Astrocyte (in vitro differentiated cells and primary cell): ENCODE results near the gene FRRS1. TPM values are rescaled to one million over a fixed set of nuclear protein-coding genes. Genes with fewer than 3 reads are reported as not detected.

Experiments
- DNase-seq: peaks from one replicate; pipeline ENCODE4 v3.0.0-alpha.2; 2010; ENCODE audit warnings: low read depth
- FAIRE-seq: peaks from 2 replicates; lab custom pipeline; 2011; peaks lifted over from hg19 to GRCh38; lab: Jason Lieb, UNC
- H2AFZ ChIP-seq: 2 replicates; pipeline ENCODE4 v1.6.0; 2012; ENCODE audit warnings: low read depth, low read length, inconsistent platforms
- H3K27ac ChIP-seq: 2 replicates; pipeline ENCODE4 v1.5.1; 2011; ENCODE audit warnings: low read depth, low read length, inconsistent platforms
- H3K27me3 ChIP-seq: 2 replicates; pipeline ENCODE4 v1.6.0; 2011; ENCODE audit warnings: low read length, inconsistent platforms; ENCODE audit not compliant: insufficient read depth
- H3K36me3 ChIP-seq: 2 replicates; pipeline ENCODE4 v1.5.1; 2011; ENCODE audit warnings: low read length, inconsistent platforms; ENCODE audit not compliant: insufficient read depth
- H3K4me1 ChIP-seq: 2 replicates; pipeline ENCODE4 v1.5.1; 2011; ENCODE audit warnings: low read length, inconsistent platforms; ENCODE audit not compliant: insufficient read depth
- H3K4me2 ChIP-seq: 2 replicates; pipeline ENCODE4 v1.6.0; 2012; ENCODE audit warnings: low read length, inconsistent platforms
- H3K4me3 ChIP-seq: 2 replicates; pipeline ENCODE4 v1.5.1; 2011; ENCODE audit warnings: low read depth, mild to moderate bottlenecking, low read length, inconsistent platforms; ENCODE audit not compliant: insufficient read depth
- H3K79me2 ChIP-seq: 2 replicates; pipeline ENCODE4 v1.6.0; 2012; ENCODE audit warnings: mild to moderate bottlenecking, low read length, inconsistent platforms; ENCODE audit not compliant: insufficient read depth
- H3K9ac ChIP-seq: 2 replicates; pipeline ENCODE4 v1.6.0; 2012; ENCODE audit warnings: mild to moderate bottlenecking, low read length, inconsistent platforms
- H3K9me3 ChIP-seq: 2 replicates; pipeline ENCODE4 v1.5.1; 2012; ENCODE audit warnings: low read depth, mild to moderate bottlenecking, low read length, inconsistent platforms; ENCODE audit not compliant: insufficient read depth
- H4K20me1 ChIP-seq: 2 replicates; pipeline ENCODE4 v1.6.0; 2012; ENCODE audit warnings: low read length, inconsistent platforms; ENCODE audit not compliant: insufficient read depth
- H3K27ac Mint-ChIP-seq: one replicate; pipeline ENCODE4 v1.8.0; 2021; ENCODE audit warnings: mild to moderate bottlenecking, mixed read lengths; ENCODE audit not compliant: unreplicated experiment
- H3K27me3 Mint-ChIP-seq: one replicate; pipeline ENCODE4 v1.8.0; 2021; ENCODE audit warnings: low read depth, mixed read lengths; ENCODE audit not compliant: unreplicated experiment
- H3K36me3 Mint-ChIP-seq: one replicate; pipeline ENCODE4 v1.8.0; 2021; ENCODE audit warnings: low read depth, mixed read lengths; ENCODE audit not compliant: unreplicated experiment
- H3K4me1 Mint-ChIP-seq: one replicate; pipeline ENCODE4 v1.8.0; 2021; ENCODE audit warnings: low read depth, mixed read lengths; ENCODE audit not compliant: unreplicated experiment
- H3K4me3 Mint-ChIP-seq: one replicate; pipeline ENCODE4 v1.8.0; 2021; ENCODE audit warnings: mild to moderate bottlenecking, moderate library complexity, mixed read lengths; ENCODE audit not compliant: unreplicated experiment
- H3K9me3 Mint-ChIP-seq: one replicate; pipeline ENCODE4 v1.8.0; 2021; ENCODE audit warnings: mild to moderate bottlenecking, mixed read lengths; ENCODE audit not compliant: unreplicated experiment
- EZH2 ChIP-seq: IDR thresholded peaks from 2 replicates; pipeline ENCODE4 v1.6.1; 2012; ENCODE audit warnings: mild to moderate bottlenecking, low read length, inconsistent platforms; ENCODE audit not compliant: insufficient read depth
- total RNA-seq: library from RNA; stranded (reverse); gene quantifications from 2 replicates; pipeline ENCODE4 v1.2.1, GENCODE V29; 2021
- TF ChIP-seq, protein P1 (sequence below): IDR thresholded peaks from 2 replicates; pipeline ENCODE4 v1.5.1; 2011; ENCODE audit warnings: low read depth, mild to moderate bottlenecking, inconsistent platforms, low read length, moderate library complexity; ENCODE audit not compliant: insufficient read depth

Gene FRRS1
- total RNA-seq, 1 donor from 2014 or later = 4.5 TPM

DNA sequence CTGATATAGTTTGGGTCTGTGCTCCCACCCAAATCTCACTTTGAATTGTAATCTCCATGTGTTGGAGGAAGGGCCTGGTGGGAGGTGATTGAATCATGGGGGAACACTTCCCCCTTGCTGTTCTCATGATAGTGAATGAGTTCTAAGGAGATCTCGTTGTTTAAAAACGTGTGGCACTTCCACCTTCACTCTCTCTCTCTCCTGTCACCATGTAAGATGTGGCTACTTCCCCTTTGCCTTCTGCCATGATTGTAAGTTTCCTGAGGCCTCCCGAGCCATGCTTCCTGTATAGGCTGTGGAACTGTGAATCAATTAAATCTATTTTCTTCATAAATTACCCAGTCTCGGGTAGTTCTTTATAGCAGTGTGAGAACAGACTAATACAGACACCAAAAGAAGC is 40.4 kb downstream of the FRRS1 start:
- no peak overlapping the region for H3K9ac ChIP-seq
- Mint-ChIP-seq H3K9me3 (no peaks in the 10 kb centered on the region), H3K27ac (no peak overlapping the region), H3K36me3 (no peaks in the 10 kb centered on the region), H3K4me3 (no peak overlapping the region), H3K27me3 (no peaks in the 10 kb centered on the region), H3K4me1 (peaks cover 13% of the 10 kb centered on the region)
- H3K36me3 ChIP-seq = no peaks in the 10 kb centered on the region
- H3K27ac ChIP-seq = no peak overlapping the region
- H2AFZ ChIP-seq = no peak overlapping the region
- no peak for TF ChIP-seq EZH2
- TF ChIP-seq, protein P1, sequence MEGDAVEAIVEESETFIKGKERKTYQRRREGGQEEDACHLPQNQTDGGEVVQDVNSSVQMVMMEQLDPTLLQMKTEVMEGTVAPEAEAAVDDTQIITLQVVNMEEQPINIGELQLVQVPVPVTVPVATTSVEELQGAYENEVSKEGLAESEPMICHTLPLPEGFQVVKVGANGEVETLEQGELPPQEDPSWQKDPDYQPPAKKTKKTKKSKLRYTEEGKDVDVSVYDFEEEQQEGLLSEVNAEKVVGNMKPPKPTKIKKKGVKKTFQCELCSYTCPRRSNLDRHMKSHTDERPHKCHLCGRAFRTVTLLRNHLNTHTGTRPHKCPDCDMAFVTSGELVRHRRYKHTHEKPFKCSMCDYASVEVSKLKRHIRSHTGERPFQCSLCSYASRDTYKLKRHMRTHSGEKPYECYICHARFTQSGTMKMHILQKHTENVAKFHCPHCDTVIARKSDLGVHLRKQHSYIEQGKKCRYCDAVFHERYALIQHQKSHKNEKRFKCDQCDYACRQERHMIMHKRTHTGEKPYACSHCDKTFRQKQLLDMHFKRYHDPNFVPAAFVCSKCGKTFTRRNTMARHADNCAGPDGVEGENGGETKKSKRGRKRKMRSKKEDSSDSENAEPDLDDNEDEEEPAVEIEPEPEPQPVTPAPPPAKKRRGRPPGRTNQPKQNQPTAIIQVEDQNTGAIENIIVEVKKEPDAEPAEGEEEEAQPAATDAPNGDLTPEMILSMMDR = no peak
- H3K4me3 ChIP-seq = no peak overlapping the region
- no peaks in the 10 kb centered on the region for H3K79me2 ChIP-seq
- H3K4me1 ChIP-seq = peaks cover 8% of the 10 kb centered on the region
- H3K4me2 ChIP-seq = no peak overlapping the region
- no peaks in the 10 kb centered on the region for H4K20me1 ChIP-seq
- no peaks in the 10 kb centered on the region for H3K9me3 ChIP-seq
- FAIRE-seq = no peak
- DNase-seq = no peak
- peaks cover 2% of the 10 kb centered on the region for H3K27me3 ChIP-seq

DNA sequence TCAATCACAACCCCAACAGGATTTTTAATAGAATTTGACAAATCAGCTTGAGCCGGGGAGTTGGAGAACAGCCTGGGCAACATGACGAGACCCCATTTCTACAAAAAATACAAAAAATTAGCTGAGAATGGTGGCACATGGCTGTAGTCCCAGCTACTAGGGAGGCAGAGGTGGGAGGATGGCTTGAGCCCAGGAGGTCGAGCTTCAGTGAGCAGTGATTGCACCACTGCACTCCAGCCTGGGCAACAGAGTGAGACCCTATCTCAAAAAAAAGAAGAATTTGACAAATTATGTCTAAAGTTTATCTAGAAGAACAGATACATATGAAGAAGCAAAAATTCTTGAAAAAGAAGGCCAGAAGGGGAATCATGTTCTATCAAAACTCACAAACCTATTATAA is 43.2 kb downstream of the FRRS1 start:
- no peak overlapping the region for H3K4me3 ChIP-seq
- no peaks in the 10 kb centered on the region for H4K20me1 ChIP-seq
- H3K36me3 ChIP-seq = no peaks in the 10 kb centered on the region
- Mint-ChIP-seq H3K27ac (no peak overlapping the region), H3K4me3 (no peak overlapping the region), H3K9me3 (no peaks in the 10 kb centered on the region), H3K36me3 (peaks cover 2% of the 10 kb centered on the region), H3K27me3 (no peaks in the 10 kb centered on the region), H3K4me1 (peaks cover 9% of the 10 kb centered on the region)
- H3K4me2 ChIP-seq = no peak overlapping the region
- no peaks in the 10 kb centered on the region for H3K79me2 ChIP-seq
- H2AFZ ChIP-seq = no peak overlapping the region
- DNase-seq = no peak
- peaks cover 8% of the 10 kb centered on the region for H3K4me1 ChIP-seq
- no peak overlapping the region for H3K9ac ChIP-seq
- H3K27me3 ChIP-seq = peaks cover 2% of the 10 kb centered on the region
- H3K9me3 ChIP-seq = no peaks in the 10 kb centered on the region
- H3K27ac ChIP-seq = no peak overlapping the region
- no peak for FAIRE-seq
- TF ChIP-seq, protein P1 = no peak
- TF ChIP-seq EZH2 = no peak

DNA sequence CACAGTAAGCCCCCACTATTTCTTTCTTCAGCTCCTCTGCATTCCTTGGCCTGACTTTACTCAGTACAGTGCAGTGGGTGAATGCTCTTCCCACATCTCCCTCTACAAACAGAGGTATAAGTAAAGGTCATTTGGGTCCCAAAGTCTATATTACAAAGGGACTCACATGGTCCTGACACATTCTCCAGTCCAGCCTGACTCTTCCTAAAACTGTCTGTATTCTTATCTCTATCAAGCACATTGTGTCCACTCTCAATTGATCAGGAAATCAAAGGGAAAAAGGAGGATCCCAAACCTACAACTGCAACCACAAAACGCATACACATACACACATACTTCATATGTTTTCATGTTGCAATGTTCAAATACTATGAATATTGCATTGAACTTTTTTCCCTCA is 49.4 kb downstream of the FRRS1 start:
- H3K36me3 Mint-ChIP-seq = peaks cover 4% of the 10 kb centered on the region
- no peak overlapping the region for H3K4me2 ChIP-seq
- TF ChIP-seq, protein P1 = no peak
- no peak for TF ChIP-seq EZH2
- no peak overlapping the region for H3K4me3 ChIP-seq
- FAIRE-seq (no peak), DNase-seq (no peak)
- H4K20me1 ChIP-seq = no peaks in the 10 kb centered on the region
- no peak overlapping the region for H3K4me3 Mint-ChIP-seq
- H3K27me3 Mint-ChIP-seq = no peaks in the 10 kb centered on the region
- H3K9me3 Mint-ChIP-seq = peaks cover 2% of the 10 kb centered on the region
- H3K9me3 ChIP-seq = no peaks in the 10 kb centered on the region
- no peak overlapping the region for H3K27ac Mint-ChIP-seq
- H3K27me3 ChIP-seq = no peaks in the 10 kb centered on the region
- no peak overlapping the region for H2AFZ ChIP-seq
- H3K4me1 Mint-ChIP-seq = no peaks in the 10 kb centered on the region
- no peaks in the 10 kb centered on the region for H3K36me3 ChIP-seq
- no peak overlapping the region for H3K27ac ChIP-seq
- H3K79me2 ChIP-seq = no peaks in the 10 kb centered on the region
- no peaks in the 10 kb centered on the region for H3K4me1 ChIP-seq
- H3K9ac ChIP-seq = no peak overlapping the region
